ENCODE measurements around the gene ITGB4. TPM values are rescaled to one million over a fixed set of nuclear protein-coding genes. Genes with fewer than 3 reads are reported as not detected.

ITGB4 gene
- total and polyA plus RNA-seq, 9 of the 15 experiments (the other 6 are each of a cell fraction or from before 2014, with no cell fraction given), result 0.05 to 2.8 (median 0.76) TPM; not detected in 3

DNA sequence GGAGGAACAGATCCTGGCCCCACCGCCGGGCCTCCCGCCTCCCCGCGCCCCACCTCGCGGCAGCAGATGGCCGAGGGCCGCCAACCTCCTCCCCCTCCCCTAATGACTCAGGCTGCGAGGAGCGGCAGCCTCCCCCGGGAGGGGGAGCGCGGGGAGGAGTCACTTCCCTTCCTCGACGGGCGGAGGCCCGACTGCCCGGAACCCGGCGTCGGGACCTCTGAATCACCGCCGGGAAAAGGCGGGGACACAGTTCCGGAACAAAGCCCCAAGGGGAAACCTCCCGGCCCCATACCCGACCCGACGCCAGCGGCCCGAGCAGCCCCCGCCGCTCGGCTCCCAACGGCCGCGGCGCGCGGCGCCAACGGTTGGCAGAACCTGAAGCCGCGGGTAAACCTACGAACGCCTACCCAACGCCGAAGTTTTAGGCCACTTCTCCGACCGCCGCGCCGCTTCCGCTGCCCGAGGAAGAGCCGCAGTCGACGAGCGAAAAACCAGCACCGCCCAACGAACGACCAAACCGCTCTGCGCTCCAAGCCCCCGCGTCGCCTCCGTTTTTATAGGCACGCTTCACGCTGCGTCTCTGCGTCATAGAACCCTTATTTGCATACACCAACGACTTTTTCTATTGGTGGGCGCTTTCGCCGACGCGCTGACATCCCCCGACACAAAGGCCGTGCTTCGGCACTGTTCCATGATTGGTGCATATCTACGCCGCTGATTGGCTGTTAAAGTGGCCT is 58.2 kb downstream of the ITGB4 start (continued):
- TF ChIP-seq, protein P1, sequence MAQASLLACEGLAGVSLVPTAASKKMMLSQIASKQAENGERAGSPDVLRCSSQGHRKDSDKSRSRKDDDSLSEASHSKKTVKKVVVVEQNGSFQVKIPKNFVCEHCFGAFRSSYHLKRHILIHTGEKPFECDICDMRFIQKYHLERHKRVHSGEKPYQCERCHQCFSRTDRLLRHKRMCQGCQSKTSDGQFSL (CRISPR knock-in tag; IDR thresholded peaks at IDR 0.05), result no peak; the same call in 1 of the 2 replicates
- TF ChIP-seq, protein P1 (tag; IDR thresholded peaks at IDR 0.05), result no peak
- TF ChIP-seq TAF9B (IDR thresholded peaks at IDR 0.05; ENCODE audit: partially characterized antibody) (peak; percentile 86), POLR2H (tag; IDR thresholded peaks at IDR 0.05; ENCODE audit: low read depth) (peak; percentile 99), CC2D1A (IDR thresholded peaks at IDR 0.05) (peak; percentile 97), CHD1 (IDR thresholded peaks at IDR 0.05; ENCODE audit: low read length) (peak; percentile 99), ZNF766 (CRISPR knock-in tag; conservative IDR thresholded peaks at IDR 0.05) (peak; percentile 79; the same call in 1 of the 2 replicates), ZNF57 (CRISPR knock-in tag; IDR thresholded peaks at IDR 0.05) (0 out of 2 replicates have a peak, but pooled peaks have one; percentile 5), ELF4 (CRISPR knock-in tag; IDR thresholded peaks at IDR 0.05) (peak; percentile 76), NCOA2 (IDR thresholded peaks at IDR 0.05; ENCODE audit: partially characterized antibody in 2 of 2) (no peak), RUNX1 (IDR thresholded peaks at IDR 0.05; ENCODE audit: low read depth) (peak; percentile 59; the same call in 1 of the 2 replicates), EGR1 (conservative IDR thresholded peaks at IDR 0.05) (peak; percentile 93), HEY1 (CRISPR knock-in tag; IDR thresholded peaks at IDR 0.05; ENCODE audit: borderline replicate concordance) (peak; percentile 26; the same call in 1 of the 2 replicates), MEF2D (tag; conservative IDR thresholded peaks at IDR 0.05; ENCODE audit: low read depth) (no peak), ZNF277 (CRISPR knock-in tag; IDR thresholded peaks at IDR 0.05; ENCODE audit: borderline replicate concordance) (no peak), ILF3 (IDR thresholded peaks at IDR 0.05; ENCODE audit: borderline replicate concordance) (peak; percentile 97; the same call in 1 of the 2 replicates)
- TF ChIP-seq, protein P2, sequence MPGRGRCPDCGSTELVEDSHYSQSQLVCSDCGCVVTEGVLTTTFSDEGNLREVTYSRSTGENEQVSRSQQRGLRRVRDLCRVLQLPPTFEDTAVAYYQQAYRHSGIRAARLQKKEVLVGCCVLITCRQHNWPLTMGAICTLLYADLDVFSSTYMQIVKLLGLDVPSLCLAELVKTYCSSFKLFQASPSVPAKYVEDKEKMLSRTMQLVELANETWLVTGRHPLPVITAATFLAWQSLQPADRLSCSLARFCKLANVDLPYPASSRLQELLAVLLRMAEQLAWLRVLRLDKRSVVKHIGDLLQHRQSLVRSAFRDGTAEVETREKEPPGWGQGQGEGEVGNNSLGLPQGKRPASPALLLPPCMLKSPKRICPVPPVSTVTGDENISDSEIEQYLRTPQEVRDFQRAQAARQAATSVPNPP (IDR thresholded peaks at IDR 0.05; ENCODE audit: borderline replicate concordance, insufficient read depth, insufficient read length), result no peak
- TF ChIP-seq, protein P3, sequence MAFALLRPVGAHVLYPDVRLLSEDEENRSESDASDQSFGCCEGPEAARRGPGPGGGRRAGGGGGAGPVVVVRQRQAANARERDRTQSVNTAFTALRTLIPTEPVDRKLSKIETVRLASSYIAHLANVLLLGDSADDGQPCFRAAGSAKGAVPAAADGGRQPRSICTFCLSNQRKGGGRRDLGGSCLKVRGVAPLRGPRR (CRISPR knock-in tag; IDR thresholded peaks at IDR 0.05), result no peak
- TF ChIP-seq, protein P4, sequence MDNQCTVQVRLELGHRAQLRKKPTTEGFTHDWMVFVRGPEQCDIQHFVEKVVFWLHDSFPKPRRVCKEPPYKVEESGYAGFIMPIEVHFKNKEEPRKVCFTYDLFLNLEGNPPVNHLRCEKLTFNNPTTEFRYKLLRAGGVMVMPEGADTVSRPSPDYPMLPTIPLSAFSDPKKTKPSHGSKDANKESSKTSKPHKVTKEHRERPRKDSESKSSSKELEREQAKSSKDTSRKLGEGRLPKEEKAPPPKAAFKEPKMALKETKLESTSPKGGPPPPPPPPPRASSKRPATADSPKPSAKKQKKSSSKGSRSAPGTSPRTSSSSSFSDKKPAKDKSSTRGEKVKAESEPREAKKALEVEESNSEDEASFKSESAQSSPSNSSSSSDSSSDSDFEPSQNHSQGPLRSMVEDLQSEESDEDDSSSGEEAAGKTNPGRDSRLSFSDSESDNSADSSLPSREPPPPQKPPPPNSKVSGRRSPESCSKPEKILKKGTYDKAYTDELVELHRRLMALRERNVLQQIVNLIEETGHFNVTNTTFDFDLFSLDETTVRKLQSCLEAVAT (IDR thresholded peaks at IDR 0.05), result peak; percentile 98
- TF ChIP-seq, protein P5, sequence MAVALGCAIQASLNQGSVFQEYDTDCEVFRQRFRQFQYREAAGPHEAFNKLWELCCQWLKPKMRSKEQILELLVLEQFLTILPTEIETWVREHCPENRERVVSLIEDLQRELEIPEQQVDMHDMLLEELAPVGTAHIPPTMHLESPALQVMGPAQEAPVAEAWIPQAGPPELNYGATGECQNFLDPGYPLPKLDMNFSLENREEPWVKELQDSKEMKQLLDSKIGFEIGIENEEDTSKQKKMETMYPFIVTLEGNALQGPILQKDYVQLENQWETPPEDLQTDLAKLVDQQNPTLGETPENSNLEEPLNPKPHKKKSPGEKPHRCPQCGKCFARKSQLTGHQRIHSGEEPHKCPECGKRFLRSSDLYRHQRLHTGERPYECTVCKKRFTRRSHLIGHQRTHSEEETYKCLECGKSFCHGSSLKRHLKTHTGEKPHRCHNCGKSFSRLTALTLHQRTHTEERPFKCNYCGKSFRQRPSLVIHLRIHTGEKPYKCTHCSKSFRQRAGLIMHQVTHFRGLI (CRISPR knock-in tag; IDR thresholded peaks at IDR 0.05), result no peak

All from K562 (cell line).